ENCODE results near the gene MTX2.

DNA sequence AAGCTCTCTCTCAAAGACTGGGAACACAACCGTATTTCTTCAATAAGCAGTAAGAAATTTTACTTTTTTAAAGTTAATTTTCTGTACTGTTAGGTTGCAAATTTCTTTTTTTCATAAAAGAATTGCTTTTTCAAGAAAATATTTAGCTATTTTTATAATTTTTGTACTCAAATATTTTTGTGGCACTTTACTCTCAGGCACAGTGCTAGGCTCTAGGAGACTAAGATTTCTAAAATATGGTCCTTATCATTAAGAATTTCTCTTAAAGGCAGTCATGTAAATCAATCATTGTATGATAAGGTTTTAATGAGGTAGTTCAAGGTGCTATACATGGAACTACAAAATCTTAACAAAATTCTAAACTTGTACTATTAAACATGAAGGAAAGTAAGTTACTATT, 61.4 kb downstream of the MTX2 start:
- no peak for TF ChIP-seq SUZ12 (IDR thresholded peaks at IDR 0.05)
- TF ChIP-seq BHLHE40 (IDR thresholded peaks at IDR 0.05; ENCODE audit: borderline replicate concordance), result no peak
- TF ChIP-seq LEF1 (IDR thresholded peaks at IDR 0.05; ENCODE audit: borderline replicate concordance), result no peak
- TF ChIP-seq FOXM1 (IDR thresholded peaks at IDR 0.05; ENCODE audit: borderline replicate concordance), result no peak
- no peak for TF ChIP-seq ELF4 (IDR thresholded peaks at IDR 0.05)
